ENCODE data around the gene STOML3. TPM values are rescaled to one million over a fixed set of nuclear protein-coding genes. Genes with fewer than 3 reads are reported as not detected.

STOML3 gene
- total and polyA plus RNA-seq, 2 of the 8 experiments (the other 6 are each of a cell fraction or from before 2014, with no cell fraction given): 0.06 TPM; not detected in 1

- Histone ChIP-seq H3K18ac (ENCODE audit: extremely low read depth, low read length) (no peak overlapping the region), H3K4me2 (ENCODE audit: insufficient read depth in 1 of 2, low read depth in 2 of 2, low read length in 2 of 2) (no peak overlapping the region; a peak in 2 of 4 replicates), H3K56ac (replicated peaks; ENCODE audit: insufficient read length, low read depth, low read length) (no peak overlapping the region), H4K8ac (ENCODE audit: extremely low read depth, insufficient read depth, low read length) (no peak overlapping the region), H2BK120ac (replicated peaks; ENCODE audit: low read depth, low read length) (no peak overlapping the region), H3K4me1 (replicated peaks in 1 of 4; ENCODE audit: control insufficient read depth in 3 of 4, insufficient read depth in 4 of 4, low read length in 3 of 4) (peaks cover 0 to 16% (median 5%) of the 10 kb centered on the region in 4 experiments; a peak in 6 of 7 replicates), H3K14ac (ENCODE audit: insufficient read length) (no peak overlapping the region), H3K27ac (ENCODE audit: low read depth, low read length) (no peak overlapping the region), H3K79me1 (ENCODE audit: low read depth, low read length) (no peaks in the 10 kb centered on the region), H4K5ac (ENCODE audit: insufficient read length, low read depth, low read length) (no peak overlapping the region), H3K27me3 (replicated peaks in 1 of 4; ENCODE audit: control insufficient read depth in 3 of 4, extremely low read depth in 1 of 4, insufficient read depth in 3 of 4, low read length in 3 of 4) (no peaks in the 10 kb centered on the region), H3K9ac (replicated peaks in 1 of 4; ENCODE audit: extremely low read depth in 1 of 4, low read depth in 3 of 4, low read length in 3 of 4) (no peak overlapping the region), H2BK12ac (ENCODE audit: low read depth, low read length) (no peak overlapping the region), H3K4ac (replicated peaks; ENCODE audit: insufficient read length, low read depth, low read length) (no peak overlapping the region), H4K91ac (replicated peaks; ENCODE audit: insufficient read length, low read length) (no peak overlapping the region), H2BK20ac (ENCODE audit: low read length) (no peak overlapping the region), H3K23ac (ENCODE audit: insufficient read length) (no peak overlapping the region), H2BK5ac (ENCODE audit: low read depth, low read length) (no peak overlapping the region), H2AFZ (ENCODE audit: low read length) (no peak overlapping the region), H2AK5ac (ENCODE audit: low read depth, low read length) (no peak overlapping the region), H4K20me1 (replicated peaks in 1 of 2; ENCODE audit: control insufficient read depth in 1 of 2, insufficient read depth in 2 of 2, low read length in 2 of 2) (no peaks in the 10 kb centered on the region), H3K4me3 (ENCODE audit: extremely low read depth in 1 of 4, insufficient read depth in 2 of 4, low read depth in 3 of 4, low read length in 4 of 4) (no peak overlapping the region; a peak in 1 of 8 replicates), H3K9me3 (ENCODE audit: insufficient read depth in 2 of 2, low read depth in 1 of 2, low read length in 1 of 2) (no peaks in the 10 kb centered on the region), H2BK15ac (ENCODE audit: low read length) (no peak overlapping the region), H3K23me2 (ENCODE audit: low read depth, low read length) (no peaks in the 10 kb centered on the region), H3K36me3 (ENCODE audit: control insufficient read depth in 2 of 4, insufficient read depth in 4 of 4, low read length in 3 of 4) (no peaks in the 10 kb centered on the region), H3K79me2 (ENCODE audit: control insufficient read depth in 1 of 2, insufficient read depth in 2 of 2, low read length in 2 of 2) (no peaks in the 10 kb centered on the region)
- 74% methylated on average over 2 of the region's 2 CpGs; no CpG with 5 or more reads in 1 of the 2 experiments for WGBS, 2 experiments (ENCODE audit: extremely low coverage in 1 of 2, insufficient coverage in 1 of 2, insufficient read length in 1 of 2, insufficient replicate concordance in 2 of 2, low coverage in 1 of 2, low lambda C conversion rate in 2 of 2, missing lambda C conversion rate in 1 of 2)
- FAIRE-seq: no peak
- TF ChIP-seq KDM4A (IDR thresholded peaks at IDR 0.05; ENCODE audit: low read depth, low read length, severe bottlenecking) (no peak), TAF7 (optimal IDR thresholded peaks at IDR 0.05; ENCODE audit: borderline replicate concordance, low read depth, low read length) (no peak), SP2 (IDR thresholded peaks at IDR 0.05; ENCODE audit: low read length) (no peak), CTBP2 (IDR thresholded peaks at IDR 0.05; ENCODE audit: borderline replicate concordance, insufficient read depth, insufficient read length, low read length) (no peak)
- DNase-seq (ENCODE audit: low read depth in 1 of 2, low spot score in 2 of 2): no peak
- POLR2A ChIA-PET (ENCODE audit: partially characterized antibody): no interaction called here
- CTCF ChIA-PET (ENCODE audit: partially characterized antibody): interaction anchor here (0.6 to 3.4 kb wide), 4 partner anchors 14 to 804 kb away, joined by 3 to 9 read pairs (median 3); no protein-coding TSS in a partner anchor
Measured at GRCh38 chr13:38969187-38969586, 21.4 kb downstream of the STOML3 start.
